ES-I3 (cell line): ENCODE data around the gene EPOP.

Experiments used
- H3K36me3 ChIP-seq: 2 replicates; pipeline ENCODE4 v1.6.1; 2013; ENCODE audit warnings: mild to moderate bottlenecking, low read length, control low read depth, moderate library complexity; ENCODE audit not compliant: insufficient read depth
- H3K4me1 ChIP-seq: 2 replicates; pipeline ENCODE4 v1.6.1; 2013; ENCODE audit warnings: mild to moderate bottlenecking, control low read depth, low read length; ENCODE audit not compliant: insufficient read depth
- H3K9ac ChIP-seq: 2 replicates; pipeline ENCODE4 v1.6.1; 2013; ENCODE audit warnings: low read depth, mild to moderate bottlenecking, low read length, moderate library complexity
- H3K9me3 ChIP-seq: 2 replicates; pipeline ENCODE4 v1.6.1; 2013; ENCODE audit warnings: mild to moderate bottlenecking, low read length, moderate library complexity; ENCODE audit not compliant: control insufficient read depth, insufficient read depth

The EPOP gene

GRCh38 chr17:38710604-38710962 is 35.8 kb upstream of the EPOP start:
- Histone ChIP-seq H3K4me1 (peaks cover 16% of the 10 kb centered on the region), H3K36me3 (no peaks in the 10 kb centered on the region; the same call in 1 of the 2 replicates), H3K9me3 (no peaks in the 10 kb centered on the region), H3K9ac (no peak overlapping the region)

- Histone ChIP-seq H3K9me3 (no peaks in the 10 kb centered on the region), H3K36me3 (no peaks in the 10 kb centered on the region; the same call in 1 of the 2 replicates), H3K9ac (no peak overlapping the region), H3K4me1 (peaks cover 11% of the 10 kb centered on the region)
Observed at GRCh38 chr17:38709864-38710603, 35.3 kb upstream of the EPOP start.

GRCh38 chr17:38709104-38709820 is 34.5 kb upstream of the EPOP start:
- Histone ChIP-seq H3K4me1 (peaks cover 6% of the 10 kb centered on the region; the same call in 1 of the 2 replicates), H3K36me3 (no peaks in the 10 kb centered on the region; the same call in 1 of the 2 replicates), H3K9ac (no peak overlapping the region), H3K9me3 (no peaks in the 10 kb centered on the region)

GRCh38 chr17:38707678-38708351 is 33.1 kb upstream of the EPOP start:
- H3K9ac ChIP-seq = no peak overlapping the region
- H3K4me1 ChIP-seq = peaks cover 6% of the 10 kb centered on the region; the same call in 1 of the 2 replicates
- no peaks in the 10 kb centered on the region for H3K36me3 ChIP-seq
- no peaks in the 10 kb centered on the region for H3K9me3 ChIP-seq

- Histone ChIP-seq H3K4me1 (peaks cover 7% of the 10 kb centered on the region; the same call in 1 of the 2 replicates), H3K9me3 (no peaks in the 10 kb centered on the region), H3K36me3 (no peaks in the 10 kb centered on the region), H3K9ac (peak overlapping the region; percentile 76; the same call in 1 of the 2 replicates)
Observed at GRCh38 chr17:38706505-38707216, 31.9 kb upstream of the EPOP start.

- Histone ChIP-seq H3K9ac (peak overlapping the region; percentile 76; the same call in 1 of the 2 replicates), H3K9me3 (no peaks in the 10 kb centered on the region), H3K36me3 (no peaks in the 10 kb centered on the region), H3K4me1 (peaks cover 12% of the 10 kb centered on the region; the same call in 1 of the 2 replicates)
Observed at GRCh38 chr17:38705803-38706504, 31.2 kb upstream of the EPOP start.

GRCh38 chr17:38705523-38705802 is 30.7 kb upstream of the EPOP start:
- peak overlapping the region; percentile 76; the same call in 1 of the 2 replicates for H3K9ac ChIP-seq
- no peaks in the 10 kb centered on the region for H3K36me3 ChIP-seq
- no peaks in the 10 kb centered on the region for H3K9me3 ChIP-seq
- peaks cover 12% of the 10 kb centered on the region; the same call in 1 of the 2 replicates for H3K4me1 ChIP-seq

- Histone ChIP-seq H3K36me3 (no peaks in the 10 kb centered on the region), H3K9ac (peak within 1 kb of the TSS; percentile 76; the same call in 1 of the 2 replicates), H3K4me1 (peaks cover 12% of the 10 kb centered on the region; the same call in 1 of the 2 replicates), H3K9me3 (no peaks in the 10 kb centered on the region)
Observed at GRCh38 chr17:38704606-38705522, 30.1 kb upstream of the EPOP start, which contains the start of gene MLLT6. MLLT6 (plus strand) TSS chr17:38705273; CDS start chr17:38705633, 360 bp downstream.

GRCh38 chr17:38703742-38704605 is 29.2 kb upstream of the EPOP start:
- Histone ChIP-seq H3K9me3 (no peaks in the 10 kb centered on the region), H3K9ac (peak overlapping the region; percentile 49), H3K36me3 (no peaks in the 10 kb centered on the region), H3K4me1 (peaks cover 13% of the 10 kb centered on the region; the same call in 1 of the 2 replicates)

- H3K4me1 ChIP-seq = peaks cover 16% of the 10 kb centered on the region; the same call in 1 of the 2 replicates
- H3K9ac ChIP-seq = peak overlapping the region; percentile 49
- no peaks in the 10 kb centered on the region for H3K36me3 ChIP-seq
- no peaks in the 10 kb centered on the region for H3K9me3 ChIP-seq
Observed at GRCh38 chr17:38702916-38703741, 28.4 kb upstream of the EPOP start.

- Histone ChIP-seq H3K4me1 (peaks cover 13% of the 10 kb centered on the region; the same call in 1 of the 2 replicates), H3K36me3 (no peaks in the 10 kb centered on the region), H3K9ac (peak overlapping the region; percentile 49), H3K9me3 (no peaks in the 10 kb centered on the region)
Observed at GRCh38 chr17:38702166-38702915, 27.6 kb upstream of the EPOP start.
